CD4-positive, alpha-beta memory T cell (primary cell): ENCODE results near the gene KCNK7. TPM values are rescaled to one million over a fixed set of nuclear protein-coding genes. Genes with fewer than 3 reads are reported as not detected.
"Not testable (repeated sequence)": the region's sequence is repeated elsewhere in the genome, so short reads cannot be mapped to it uniquely, and the experiment has no call there.

ENCODE experiments used
- CTCF ChIA-PET: fragments of 350-600 bp; sonication (Branson Sonifier 250); formaldehyde crosslinking; loops from one replicate; lab custom pipeline; 2021; ENCODE audit warnings: inconsistent platforms; ENCODE audit not compliant: partially characterized antibody; lab: Charles Lee
- POLR2A ChIA-PET: fragments of 350-600 bp; sonication (Branson Sonifier 250); formaldehyde crosslinking; loops from one replicate; lab custom pipeline; 2021; ENCODE audit not compliant: partially characterized antibody; lab: Charles Lee
- DNase-seq, 5 donors: peaks; one replicate each; pipeline versions ENCODE4 v3.0.0 to v3.0.0-alpha.2; 2020 to 2022; ENCODE audit warnings: mixed read lengths in 1 of 5
- H3K27ac ChIP-seq: one replicate; pipeline ENCODE4 v1.7.0; 2013; ENCODE audit warnings: low read depth, low read length
- H3K27me3 ChIP-seq: 2 replicates; pipeline ENCODE4 v1.7.0; 2013; ENCODE audit warnings: mild to moderate bottlenecking, low read length, moderate library complexity; ENCODE audit not compliant: insufficient read depth
- H3K36me3 ChIP-seq: 2 replicates; pipeline ENCODE4 v1.7.0; 2013; ENCODE audit warnings: mild to moderate bottlenecking, low read length, moderate library complexity; ENCODE audit not compliant: insufficient read depth
- H3K4me1 ChIP-seq: 2 replicates; pipeline ENCODE4 v1.7.0; 2013; ENCODE audit warnings: mild to moderate bottlenecking, low read length, moderate library complexity; ENCODE audit not compliant: insufficient read depth
- H3K4me3 ChIP-seq, 2 donors: one replicate each; pipeline ENCODE4 v1.7.0; 2013; ENCODE audit warnings: low read length in 2 of 2, mild to moderate bottlenecking in 1 of 2
- H3K9me3 ChIP-seq, 2 donors: one replicate each; pipeline ENCODE4 v1.7.0; 2013; ENCODE audit warnings: low read length in 2 of 2, control low read depth in 1 of 2; ENCODE audit not compliant: control insufficient read depth in 1 of 2
- H3K27ac Mint-ChIP-seq, 7 donors: one replicate each; pipeline ENCODE4 v1.8.0; 2020 to 2021; ENCODE audit warnings: mixed read lengths in 7 of 7, mild to moderate bottlenecking in 6 of 7, inconsistent platforms in 3 of 7, moderate library complexity in 3 of 7
- H3K27me3 Mint-ChIP-seq, 2 donors: one replicate each; pipeline ENCODE4 v1.8.0; 2020 to 2021; ENCODE audit warnings: mixed read lengths in 2 of 2
- H3K36me3 Mint-ChIP-seq, 2 donors: one replicate each; pipeline ENCODE4 v1.8.0; 2020 to 2021; ENCODE audit warnings: mixed read lengths in 2 of 2, inconsistent platforms in 1 of 2, mild to moderate bottlenecking in 1 of 2
- H3K4me1 Mint-ChIP-seq, 4 donors: one replicate each; pipeline ENCODE4 v1.8.0; 2020 to 2021; ENCODE audit warnings: mixed read lengths in 4 of 4, mild to moderate bottlenecking in 1 of 4
- H3K4me3 Mint-ChIP-seq, 8 donors: one replicate each; pipeline ENCODE4 v1.8.0; 2020 to 2021; ENCODE audit warnings: mixed read lengths in 8 of 8, mild to moderate bottlenecking in 7 of 8, moderate library complexity in 6 of 8, inconsistent platforms in 3 of 8
- H3K9me3 Mint-ChIP-seq, 8 donors: one replicate each; pipeline ENCODE4 v1.8.0; 2020 to 2021; ENCODE audit warnings: mixed read lengths in 8 of 8, mild to moderate bottlenecking in 5 of 8, inconsistent platforms in 3 of 8, moderate library complexity in 1 of 8
- intact Hi-C: fragments of 100-400 bp; cut with micrococcal nuclease; formaldehyde crosslinking; loops from one replicate; pipeline ENCODE4 v1.15.1; 2023
- polyA plus RNA-seq, 2 donors: library from polyadenylated mRNA; unstranded; fragments of 300-500 nt; fragmentation: Illumina TruSeq; gene quantifications; one replicate each; pipeline ENCODE4 v1.2.3, GENCODE V29; 2021
- total RNA-seq, 2 experiments: library from RNA; stranded (reverse); gene quantifications; one replicate each; pipeline ENCODE4 v1.2.3, GENCODE V29; 2021

Gene KCNK7
- total and polyA plus RNA-seq, 4 experiments from 2014 or later, result 1.2 to 2.7 (median 1.6) TPM; not detected in 1

- CTCF ChIA-PET, result interaction anchor here (1.2 to 1.8 kb wide), 3 partner anchors 10 to 52 kb away, joined by 3 to 5 read pairs (median 4); no protein-coding TSS in a partner anchor
- peak overlapping the region; percentile 72 to 86 for H3K4me3 ChIP-seq
- POLR2A ChIA-PET, result interaction anchor here (0.9 to 12.0 kb wide), 18 partner anchors 10 to 278 kb away, joined by 3 to 359 read pairs (median 6); partner anchors contain the start of genes C11orf68, CFL1, DRAP1 and FAM89B
- no peaks in the 10 kb centered on the region for H3K27me3 ChIP-seq
- H3K9me3 Mint-ChIP-seq, result peaks cover 0 to 2% (median 0%) of the 10 kb centered on the region in 8 donors
- H3K4me1 Mint-ChIP-seq, result peaks cover 29 to 70% (median 45%) of the 10 kb centered on the region in 4 donors
- peaks cover 44% of the 10 kb centered on the region for H3K36me3 ChIP-seq
- H3K27ac ChIP-seq, result peak overlapping the region; percentile 94
- DNase-seq, result peak in 4 of 5 donors; percentile 40 to 68 (median 44)
- H3K4me1 ChIP-seq, result peaks cover 72% of the 10 kb centered on the region
- peak overlapping the region; percentile 90 to 98 (median 96) for H3K4me3 Mint-ChIP-seq
- peaks cover 23 to 54% of the 10 kb centered on the region in 2 donors for H3K36me3 Mint-ChIP-seq
- H3K27me3 Mint-ChIP-seq, result no peaks in the 10 kb centered on the region
- peak overlapping the region; percentile 97 to 100 (median 99) for H3K27ac Mint-ChIP-seq
- H3K9me3 ChIP-seq, result no peaks in the 10 kb centered on the region
- intact Hi-C loops, result no loop called here
These were observed 45.1 kb upstream of the KCNK7 start for GRCh38 chr11:65640483-65641296.

GRCh38 chr11:65639623-65640482 lies 44.3 kb upstream of the KCNK7 start:
- CTCF ChIA-PET, result interaction anchor here (1.0 to 2.9 kb wide), 5 partner anchors 13 to 52 kb away, joined by 3 to 19 read pairs (median 5); no protein-coding TSS in a partner anchor
- H3K4me3 Mint-ChIP-seq, result peak overlapping the region; percentile 90 to 98 (median 96)
- H3K27ac Mint-ChIP-seq, result peak overlapping the region; percentile 97 to 100 (median 99)
- Histone ChIP-seq H3K9me3 (no peaks in the 10 kb centered on the region), H3K4me1 (peaks cover 72% of the 10 kb centered on the region), H3K36me3 (peaks cover 44% of the 10 kb centered on the region), H3K27ac (peak overlapping the region; percentile 94), H3K27me3 (no peaks in the 10 kb centered on the region), H3K4me3 (peak overlapping the region; percentile 72 to 86)
- peaks cover 0 to 2% (median 0%) of the 10 kb centered on the region in 8 donors for H3K9me3 Mint-ChIP-seq
- POLR2A ChIA-PET, result interaction anchor here (0.8 to 12.0 kb wide), 25 partner anchors 9 to 279 kb away, joined by 3 to 359 read pairs (median 5); partner anchors contain the start of genes C11orf68, CCDC85B, CFL1 and DRAP1
- no peaks in the 10 kb centered on the region for H3K27me3 Mint-ChIP-seq
- DNase-seq, result peak; percentile 87 to 96 (median 89)
- intact Hi-C loops, result no loop called here
- H3K36me3 Mint-ChIP-seq, result peaks cover 23 to 52% of the 10 kb centered on the region in 2 donors
- H3K4me1 Mint-ChIP-seq, result peaks cover 29 to 71% (median 47%) of the 10 kb centered on the region in 4 donors

- POLR2A ChIA-PET, result interaction anchor here (0.7 to 12.0 kb wide), 17 partner anchors 14 to 477 kb away, joined by 3 to 359 read pairs (median 6); partner anchors contain the start of genes CCDC85B, CFL1, FAM89B and FOSL1
These were observed 43.6 kb upstream of the KCNK7 start for GRCh38 chr11:65639228-65639597.

GRCh38 chr11:65637794-65638419 lies 42.3 kb upstream of the KCNK7 start, which contains the start of gene SIPA1:
TSS of gene SIPA1 (plus strand) at chr11:65638101. CDS start at chr11:65640922, 2,821 bp downstream.
- no peaks in the 10 kb centered on the region for H3K27me3 Mint-ChIP-seq
- H3K27ac ChIP-seq, result peak within 1 kb of the TSS; percentile 94
- peaks cover 71% of the 10 kb centered on the region for H3K4me1 ChIP-seq
- peaks cover 0 to 2% (median 0%) of the 10 kb centered on the region in 8 donors for H3K9me3 Mint-ChIP-seq
- intact Hi-C loops, result loop anchor here (1.0 kb wide), 4 partner anchors 14 to 98 kb away; partner anchors contain the start of gene PCNX3
- H3K4me3 Mint-ChIP-seq, result peak within 1 kb of the TSS; percentile 90 to 98 (median 96)
- POLR2A ChIA-PET, result interaction anchor here (0.6 to 12.0 kb wide), 23 partner anchors 8 to 253 kb away, joined by 3 to 359 read pairs (median 5); partner anchors contain the start of genes CCDC85B, CFL1, EHBP1L1 and FAM89B
- DNase-seq, result peak; percentile 63 to 85 (median 74)
- H3K36me3 Mint-ChIP-seq, result peaks cover 8 to 44% of the 10 kb centered on the region in 2 donors
- H3K36me3 ChIP-seq, result peaks cover 42% of the 10 kb centered on the region
- CTCF ChIA-PET, result interaction anchor here (0.9 to 2.9 kb wide), 6 partner anchors 12 to 74 kb away, joined by 3 to 19 read pairs (median 6); no protein-coding TSS in a partner anchor
- no peaks in the 10 kb centered on the region for H3K9me3 ChIP-seq
- no peaks in the 10 kb centered on the region for H3K27me3 ChIP-seq
- H3K27ac Mint-ChIP-seq, result peak within 1 kb of the TSS; percentile 97 to 100 (median 99)
- peak within 1 kb of the TSS; percentile 72 to 86 for H3K4me3 ChIP-seq
- H3K4me1 Mint-ChIP-seq, result peaks cover 24 to 68% (median 46%) of the 10 kb centered on the region in 4 donors

More at GRCh38 chr11:65639228-65639597, 43.6 kb upstream of the KCNK7 start:
- H3K9me3 Mint-ChIP-seq, H3K27me3 ChIP-seq, H3K27me3 Mint-ChIP-seq, H3K9me3 ChIP-seq, intact Hi-C loops, DNase-seq: not testable (repeated sequence)
- peaks cover 18 to 51% of the 10 kb centered on the region in 2 donors for H3K36me3 Mint-ChIP-seq
- H3K27ac ChIP-seq, result peak overlapping the region; percentile 94
- H3K27ac Mint-ChIP-seq, result peak overlapping the region; percentile 97 to 100 (median 99)
- CTCF ChIA-PET, result interaction anchor here (0.5 to 2.9 kb wide), 9 partner anchors 13 to 46 kb away, joined by 3 to 19 read pairs (median 3); no protein-coding TSS in a partner anchor
- H3K36me3 ChIP-seq, result peaks cover 48% of the 10 kb centered on the region
- H3K4me1 Mint-ChIP-seq, result peaks cover 28 to 72% (median 48%) of the 10 kb centered on the region in 4 donors
- peak overlapping the region; percentile 72 to 86 for H3K4me3 ChIP-seq
- H3K4me1 ChIP-seq, result peaks cover 73% of the 10 kb centered on the region
- peak overlapping the region; percentile 90 to 98 (median 96) for H3K4me3 Mint-ChIP-seq

GRCh38 chr11:65637032-65637557 lies 41.5 kb upstream of the KCNK7 start:
- peak overlapping the region; percentile 83 to 100 (median 95) for H3K27ac Mint-ChIP-seq
- no peaks in the 10 kb centered on the region for H3K27me3 Mint-ChIP-seq
- peak overlapping the region; percentile 76 to 98 (median 92) for H3K4me3 Mint-ChIP-seq
- H3K9me3 ChIP-seq, result no peaks in the 10 kb centered on the region
- H3K4me1 ChIP-seq, result peaks cover 66% of the 10 kb centered on the region
- H3K36me3 ChIP-seq, result peaks cover 37% of the 10 kb centered on the region
- H3K27ac ChIP-seq, result peak overlapping the region; percentile 94
- POLR2A ChIA-PET, result interaction anchor here (0.6 to 12.0 kb wide), 18 partner anchors 8 to 254 kb away, joined by 3 to 359 read pairs (median 5); partner anchors contain the start of genes CCDC85B, CFL1, EHBP1L1 and MAP3K11
- no peak overlapping the region for H3K4me3 ChIP-seq
- CTCF ChIA-PET, result interaction anchor here (1.6 to 2.9 kb wide), 3 partner anchors 11 to 74 kb away, joined by 5 to 19 read pairs (median 7); no protein-coding TSS in a partner anchor
- DNase-seq, result no peak
- no peaks in the 10 kb centered on the region for H3K27me3 ChIP-seq
- H3K36me3 Mint-ChIP-seq, result peaks cover 7 to 45% of the 10 kb centered on the region in 2 donors
- peaks cover 24 to 67% (median 44%) of the 10 kb centered on the region in 4 donors for H3K4me1 Mint-ChIP-seq
- H3K9me3 Mint-ChIP-seq, result peaks cover 0 to 2% (median 0%) of the 10 kb centered on the region in 8 donors
- intact Hi-C loops, result no loop called here
